Testis (tissue), 3 donors: ENCODE measurements around the gene CXCL6. TPM values are rescaled to one million over a fixed set of nuclear protein-coding genes. Genes with fewer than 3 reads are reported as not detected.

Experiments
- DNase-seq: peaks from one replicate; pipeline ENCODE4 v3.0.0-alpha.2; 2019
- H3K27ac ChIP-seq, 2 donors: fragments of 200-600 bp; sonication (generic); one replicate each; pipeline ENCODE4 v1.5.1; 2019
- H3K27me3 ChIP-seq: fragments of 200-600 bp; sonication (generic); one replicate; pipeline ENCODE4 v1.5.1; 2019
- H3K36me3 ChIP-seq: fragments of 200-600 bp; sonication (generic); one replicate; pipeline ENCODE4 v1.5.1; 2017; ENCODE audit warnings: low read depth; ENCODE audit errors: missing control alignments
- H3K4me1 ChIP-seq: fragments of 200-600 bp; sonication (generic); one replicate; pipeline ENCODE4 v1.5.1; 2019
- H3K4me3 ChIP-seq, 2 donors: fragments of 200-600 bp; sonication (generic); one replicate each; pipeline ENCODE4 v1.5.1; 2017 to 2019
- H3K9me3 ChIP-seq: fragments of 200-600 bp; sonication (generic); one replicate; pipeline ENCODE4 v1.5.1; 2017
- CTCF ChIP-seq, 3 experiments: fragments of 450-650 bp in 2 of 3; fragments of 200-600 bp in 1 of 3; sonication (generic) in 1 of 3; IDR thresholded peaks; one replicate each; pipeline ENCODE4 v1.5.1; 2016 to 2019; ENCODE audit warnings: antibody characterized with exemption in 3 of 3, mild to moderate bottlenecking in 2 of 3, moderate library complexity in 1 of 3
- POLR2A ChIP-seq: fragments of 450-650 bp; IDR thresholded peaks from one replicate; pipeline ENCODE4 v1.6.1; 2017; ENCODE audit warnings: antibody characterized with exemption, mild to moderate bottlenecking, moderate library complexity
- WGBS, 2 donors: methylation state at CpG; one replicate each; pipeline ENCODE4 v1.1.5; 2018; 5-methylcytosine and 5-hydroxymethylcytosine counted together
- intact Hi-C: fragments of 100-400 bp; cut with DNase I; formaldehyde crosslinking; loops from one replicate; pipeline ENCODE4 v1.15.1; 2023; ENCODE audit warnings: low total_unique reads
- polyA plus RNA-seq: library from polyadenylated mRNA; stranded (reverse); fragments of 350-450 nt; fragmentation: Illumina TruSeq; extraction: RNeasy Lipid Tissue Mini Kit (QIAGEN cat#74804); gene quantifications from one replicate; pipeline ENCODE4 v1.2.3, GENCODE V29; 2014; ENCODE audit warnings: low read depth, low replicate concordance; ENCODE audit not compliant: insufficient read depth
- total RNA-seq, 2 donors: library from RNA; depleted of rRNA; stranded (reverse); fragments of >200 nt; gene quantifications; one replicate each; pipeline ENCODE4 v1.2.3, GENCODE V29; 2016

CXCL6 gene
- total and polyA plus RNA-seq, 3 donors from 2014 or later, result 0.54 to 1.7 (median 1.2) TPM

- Histone ChIP-seq H3K36me3 (no peaks in the 10 kb centered on the region), H3K27me3 (no peaks in the 10 kb centered on the region), H3K27ac (no peak overlapping the region), H3K4me3 (no peak overlapping the region), H3K4me1 (no peaks in the 10 kb centered on the region), H3K9me3 (no peaks in the 10 kb centered on the region)
- DNase-seq, result no peak
- 78 to 87% methylated on average over 3 of the region's 3 CpGs for WGBS, 2 donors
- TF ChIP-seq POLR2A (no peak), CTCF (IDR thresholded peaks at IDR 0.05) (no peak)
- intact Hi-C loops, result no loop called here
These were observed 7.9 kb downstream of the CXCL6 start for GRCh38 chr4:73844345-73844744.

- Histone ChIP-seq H3K27ac (no peak overlapping the region), H3K9me3 (no peaks in the 10 kb centered on the region), H3K36me3 (no peaks in the 10 kb centered on the region), H3K27me3 (no peaks in the 10 kb centered on the region), H3K4me3 (no peak overlapping the region), H3K4me1 (no peaks in the 10 kb centered on the region)
- TF ChIP-seq CTCF (IDR thresholded peaks at IDR 0.05) (no peak), POLR2A (no peak)
- intact Hi-C loops, result no loop called here
- 74 to 77% methylated on average over 2 of the region's 2 CpGs for WGBS, 2 donors
- DNase-seq, result no peak
These were observed 8.3 kb downstream of the CXCL6 start for GRCh38 chr4:73844806-73845205.

GRCh38 chr4:73847526-73848182, 11.2 kb downstream of the CXCL6 start:
- H3K36me3 ChIP-seq, result no peaks in the 10 kb centered on the region
- DNase-seq, result no peak
- intact Hi-C loops, result no loop called here
- TF ChIP-seq CTCF (IDR thresholded peaks at IDR 0.05) (no peak), POLR2A (no peak)
- H3K27ac ChIP-seq, result no peak overlapping the region
- H3K27me3 ChIP-seq, result no peaks in the 10 kb centered on the region
- no peaks in the 10 kb centered on the region for H3K9me3 ChIP-seq
- WGBS, 2 donors, result 73 to 96% methylated on average over 3 of the region's 3 CpGs
- H3K4me3 ChIP-seq, result no peak overlapping the region
- no peaks in the 10 kb centered on the region for H3K4me1 ChIP-seq

GRCh38 chr4:73848183-73848777, 11.8 kb downstream of the CXCL6 start:
- intact Hi-C loops, result no loop called here
- Histone ChIP-seq H3K4me3 (no peak overlapping the region), H3K27me3 (no peaks in the 10 kb centered on the region), H3K4me1 (no peaks in the 10 kb centered on the region), H3K36me3 (no peaks in the 10 kb centered on the region), H3K27ac (no peak overlapping the region), H3K9me3 (no peaks in the 10 kb centered on the region)
- no peak for TF ChIP-seq POLR2A
- no peak for TF ChIP-seq CTCF (IDR thresholded peaks at IDR 0.05)
- DNase-seq, result no peak
- 91 to 100% methylated on average over 1 of the region's 1 CpG for WGBS, 2 donors
